KMS-11 (cell line): ENCODE data around the gene KCNB1.

Experiments used
- H2AFZ ChIP-seq: fragments of 200-600 bp; sonication (generic); 2 replicates; pipeline ENCODE4 v1.6.1; 2016; ENCODE audit warnings: antibody characterized with exemption, mixed run types, low read depth
- H3K27ac ChIP-seq: fragments of 200-600 bp; sonication (generic); 2 replicates; pipeline ENCODE4 v1.6.1; 2016; ENCODE audit warnings: mild to moderate bottlenecking, mixed run types
- H3K27me3 ChIP-seq: fragments of 200-600 bp; sonication (generic); 2 replicates; pipeline ENCODE4 v1.6.1; 2017; ENCODE audit warnings: mild to moderate bottlenecking, low read depth, mixed run types, moderate library complexity; ENCODE audit not compliant: insufficient read depth
- H3K36me3 ChIP-seq: fragments of 200-600 bp; sonication (generic); 2 replicates; pipeline ENCODE4 v1.6.1; 2017; ENCODE audit warnings: mild to moderate bottlenecking, mixed run types; ENCODE audit not compliant: insufficient read depth
- H3K4me1 ChIP-seq: fragments of 200-600 bp; sonication (generic); 2 replicates; pipeline ENCODE4 v1.6.1; 2016; ENCODE audit warnings: mild to moderate bottlenecking, low read depth, mixed run types; ENCODE audit not compliant: poor library complexity, severe bottlenecking
- H3K4me2 ChIP-seq: fragments of 200-600 bp; sonication (generic); 2 replicates; pipeline ENCODE4 v1.7.0; 2016; ENCODE audit warnings: mild to moderate bottlenecking, mixed run types
- H3K4me3 ChIP-seq: fragments of 200-600 bp; sonication (generic); IDR thresholded peaks from 2 replicates; pipeline ENCODE4 v1.6.1; 2017; ENCODE audit warnings: low read depth, low read length, mixed read lengths; ENCODE audit not compliant: insufficient read depth
- H3K79me2 ChIP-seq: fragments of 200-600 bp; sonication (generic); 2 replicates; pipeline ENCODE4 v1.6.1; 2016; ENCODE audit warnings: low read depth, mixed run types; ENCODE audit not compliant: insufficient read depth
- H3K9ac ChIP-seq: fragments of 200-600 bp; sonication (generic); 2 replicates; pipeline ENCODE4 v1.6.1; 2016; ENCODE audit warnings: mild to moderate bottlenecking, mixed run types
- H4K20me1 ChIP-seq: fragments of 200-600 bp; sonication (generic); 2 replicates; pipeline ENCODE4 v1.6.1; 2016; ENCODE audit warnings: mild to moderate bottlenecking, mixed run types; ENCODE audit not compliant: insufficient read depth
- CTCF ChIP-seq: fragments of 200-600 bp; sonication (generic); conservative IDR thresholded peaks from 2 replicates; pipeline ENCODE4 v1.6.1; 2017; ENCODE audit warnings: low read depth, mild to moderate bottlenecking, antibody characterized with exemption, low read length, moderate library complexity, mixed read lengths

Gene KCNB1

GRCh38 chr20:49523767-49524360 lies 41.4 kb upstream of the KCNB1 start:
- Histone ChIP-seq H3K9ac (no peak overlapping the region), H3K4me1 (no peaks in the 10 kb centered on the region), H3K4me3 (no peak overlapping the region), H2AFZ (no peak overlapping the region), H4K20me1 (no peaks in the 10 kb centered on the region), H3K4me2 (no peak overlapping the region), H3K27ac (no peak overlapping the region), H3K36me3 (no peaks in the 10 kb centered on the region), H3K27me3 (no peaks in the 10 kb centered on the region), H3K79me2 (no peaks in the 10 kb centered on the region)
- no peak for TF ChIP-seq CTCF

GRCh38 chr20:49521356-49521755 lies 38.9 kb upstream of the KCNB1 start:
- H3K4me3 ChIP-seq: no peak overlapping the region
- no peaks in the 10 kb centered on the region for H4K20me1 ChIP-seq
- H3K4me2 ChIP-seq: no peak overlapping the region
- no peak for TF ChIP-seq CTCF
- H3K4me1 ChIP-seq: no peaks in the 10 kb centered on the region
- H3K27ac ChIP-seq: no peak overlapping the region
- no peaks in the 10 kb centered on the region for H3K27me3 ChIP-seq
- no peak overlapping the region for H2AFZ ChIP-seq
- H3K9ac ChIP-seq: no peak overlapping the region
- H3K79me2 ChIP-seq: no peaks in the 10 kb centered on the region
- H3K36me3 ChIP-seq: no peaks in the 10 kb centered on the region

- Histone ChIP-seq H3K4me1 (no peaks in the 10 kb centered on the region), H3K4me3 (no peak overlapping the region), H2AFZ (no peak overlapping the region), H3K27me3 (no peaks in the 10 kb centered on the region), H4K20me1 (no peaks in the 10 kb centered on the region), H3K9ac (no peak overlapping the region), H3K4me2 (no peak overlapping the region), H3K27ac (no peak overlapping the region), H3K79me2 (no peaks in the 10 kb centered on the region), H3K36me3 (no peaks in the 10 kb centered on the region)
- TF ChIP-seq CTCF: no peak
These were observed 37.4 kb upstream of the KCNB1 start for GRCh38 chr20:49519777-49520359.

- H4K20me1 ChIP-seq: no peaks in the 10 kb centered on the region
- no peak for TF ChIP-seq CTCF
These were observed 36.8 kb upstream of the KCNB1 start for GRCh38 chr20:49519212-49519712.

More at GRCh38 chr20:49519212-49519712, 36.8 kb upstream of the KCNB1 start:
- H3K27me3 ChIP-seq: no peaks in the 10 kb centered on the region; the same call in 1 of the 2 replicates
- H3K4me2 ChIP-seq: no peak overlapping the region
- H3K79me2 ChIP-seq: no peaks in the 10 kb centered on the region
- no peak overlapping the region for H2AFZ ChIP-seq
- H3K4me3 ChIP-seq: no peak overlapping the region
- no peaks in the 10 kb centered on the region for H3K36me3 ChIP-seq
- H3K4me1 ChIP-seq: no peaks in the 10 kb centered on the region
- H3K9ac ChIP-seq: no peak overlapping the region
- no peak overlapping the region for H3K27ac ChIP-seq
